K562 (cell line): ENCODE data around the gene SMIM12. TPM values are rescaled to one million over a fixed set of nuclear protein-coding genes. Genes with fewer than 3 reads are reported as not detected.

Experiments
- CAMTA2 ChIP-seq: fragments of 250-450 bp; sonication (Bioruptor Pico); conservative IDR thresholded peaks from 2 replicates; pipeline ENCODE4 v1.5.1; 2022
- CTBP1 ChIP-seq: fragments of 450-650 bp; IDR thresholded peaks from 2 replicates; pipeline ENCODE4 v1.6.1; 2016; ENCODE audit warnings: borderline replicate concordance
- ETV5 ChIP-seq: sonication (generic); formaldehyde crosslinking; IDR thresholded peaks from 2 replicates; pipeline ENCODE4 v1.4.0; 2020; ENCODE audit warnings: low read depth, mild to moderate bottlenecking, missing genetic modification reagents
- HDAC8 ChIP-seq: fragments of 450-650 bp; IDR thresholded peaks from 2 replicates; pipeline ENCODE4 v1.6.1; 2016; ENCODE audit warnings: mild to moderate bottlenecking, missing genetic modification characterization, moderate library complexity, missing compliant biosample characterization
- HNRNPLL ChIP-seq: fragments of 200-400 bp; formaldehyde crosslinking; IDR thresholded peaks from 2 replicates; pipeline ENCODE4 v1.6.1; 2017; ENCODE audit warnings: low read length, low read depth, mild to moderate bottlenecking; ENCODE audit not compliant: poor library complexity, severe bottlenecking
- JUND ChIP-seq, 2 experiments: IDR thresholded peaks; 2 replicates in 1 of 2; 3 replicates in 1 of 2; pipeline ENCODE4 v1.6.1; 2011; ENCODE audit warnings: borderline replicate concordance in 2 of 2, low read depth in 2 of 2, low read length in 2 of 2, improper control_type of control experiment in 1 of 2, missing biosample characterization in 1 of 2, missing genetic modification characterization in 1 of 2, missing genetic modification reagents in 1 of 2
- NCOA1 ChIP-seq: fragments of 450-650 bp; IDR thresholded peaks from 2 replicates; pipeline ENCODE4 v1.6.1; 2016; ENCODE audit warnings: low read depth
- NFXL1 ChIP-seq: fragments of 450-650 bp; formaldehyde crosslinking; IDR thresholded peaks from 2 replicates; pipeline ENCODE4 v1.4.0; 2021; ENCODE audit warnings: mild to moderate bottlenecking
- NONO ChIP-seq, 2 experiments: fragments of 200-400 bp in 1 of 2; fragments of 450-650 bp in 1 of 2; formaldehyde crosslinking in 1 of 2; IDR thresholded peaks; 2 replicates each; pipeline ENCODE4 v1.6.1; 2017; ENCODE audit warnings: low read depth in 2 of 2, mild to moderate bottlenecking in 2 of 2, moderate library complexity in 2 of 2, low read length in 1 of 2
- PHB2 ChIP-seq: fragments of 450-650 bp; IDR thresholded peaks from 2 replicates; pipeline ENCODE4 v1.6.1; 2017; ENCODE audit warnings: low read depth
- POLR2AphosphoS5 ChIP-seq: IDR thresholded peaks from 2 replicates; pipeline ENCODE4 v1.6.1; 2011; ENCODE audit warnings: mild to moderate bottlenecking, low read depth, low read length, moderate library complexity; ENCODE audit not compliant: control insufficient read depth, insufficient read depth
- SIRT6 ChIP-seq: IDR thresholded peaks from one replicate; pipeline ENCODE4 v1.6.1; 2012; ENCODE audit warnings: low read depth, mild to moderate bottlenecking, control low read depth, inconsistent platforms, low read length, moderate library complexity
- SNRNP70 ChIP-seq: fragments of 200-400 bp; formaldehyde crosslinking; optimal IDR thresholded peaks from 2 replicates; pipeline ENCODE3; 2017; ENCODE audit warnings: low read depth, low read length
- TCF3 ChIP-seq: sonication (generic); formaldehyde crosslinking; IDR thresholded peaks from 2 replicates; pipeline ENCODE4 v1.4.0; 2020; ENCODE audit warnings: mild to moderate bottlenecking, missing genetic modification reagents
- ZBTB1 ChIP-seq: sonication (generic); formaldehyde crosslinking; IDR thresholded peaks from 2 replicates; pipeline ENCODE4 v1.8.1; 2023; ENCODE audit warnings: missing genetic modification reagents, low read depth, mild to moderate bottlenecking, borderline replicate concordance
- ZNF507 ChIP-seq: conservative IDR thresholded peaks from 2 replicates; pipeline ENCODE4 v1.6.1; 2017; ENCODE audit warnings: missing genetic modification characterization, missing compliant biosample characterization
- ZNF644 ChIP-seq: fragments of 200-800 bp; sonication (Bioruptor generic); IDR thresholded peaks from 2 replicates; pipeline ENCODE4 v1.6.1; 2016; ENCODE audit warnings: low read depth, missing genetic modification characterization, missing compliant biosample characterization
- polyA plus RNA-seq, 8 experiments: library from polyadenylated mRNA; depleted of rRNA in 4 of 8; stranded (reverse) in 5 of 8; unstranded in 3 of 8; fragments of >200 nt; fragmentation: Nextera tagmentation in 2 of 8; fragmentation: Illumina TruSeq in 1 of 8; extraction: Ambion mirVana in 2 of 8; extraction: Trizol in 1 of 8; gene quantifications; 2 replicates each; pipeline versions ENCODE4 v1.2.1 to v1.2.3, GENCODE V29; 2011 to 2014; ENCODE audit warnings: inconsistent platforms in 1 of 8, missing spikeins in 1 of 8
- total RNA-seq, 7 experiments: library from RNA; depleted of rRNA in 6 of 7; stranded (reverse); fragments of >200 nt in 6 of 7; fragmentation: Illumina TruSeq in 2 of 7; extraction: Trizol in 2 of 7; gene quantifications; 2 replicates each; pipeline versions ENCODE4 v1.2.1 to v1.2.3, GENCODE V29; 2011 to 2021; ENCODE audit warnings: low replicate concordance in 1 of 7
- TF ChIP-seq, protein P1 (sequence below): fragments of 150-350 bp; IDR thresholded peaks from 2 replicates; pipeline ENCODE4 v1.6.1; 2014; ENCODE audit warnings: low read depth, mild to moderate bottlenecking, low read length, borderline replicate concordance
- TF ChIP-seq, protein P2 (sequence below): fragments of 250-450 bp; sonication (Bioruptor Pico); IDR thresholded peaks from 2 replicates; pipeline ENCODE4 v1.4.0; 2020; ENCODE audit warnings: mild to moderate bottlenecking
- TF ChIP-seq, protein P3 (sequence below): fragments of 450-650 bp; IDR thresholded peaks from 2 replicates; pipeline ENCODE4 v1.6.1; 2016
- TF ChIP-seq, protein P4 (sequence below): fragments of 450-650 bp; formaldehyde crosslinking; IDR thresholded peaks from 2 replicates; pipeline ENCODE4 v1.4.0; 2022; ENCODE audit warnings: mild to moderate bottlenecking, moderate library complexity

Gene SMIM12
- total and polyA plus RNA-seq, 9 of the 15 experiments (the other 6 are each of a cell fraction or from before 2014, with no cell fraction given): 51.7 to 112 (median 63.9) TPM

DNA sequence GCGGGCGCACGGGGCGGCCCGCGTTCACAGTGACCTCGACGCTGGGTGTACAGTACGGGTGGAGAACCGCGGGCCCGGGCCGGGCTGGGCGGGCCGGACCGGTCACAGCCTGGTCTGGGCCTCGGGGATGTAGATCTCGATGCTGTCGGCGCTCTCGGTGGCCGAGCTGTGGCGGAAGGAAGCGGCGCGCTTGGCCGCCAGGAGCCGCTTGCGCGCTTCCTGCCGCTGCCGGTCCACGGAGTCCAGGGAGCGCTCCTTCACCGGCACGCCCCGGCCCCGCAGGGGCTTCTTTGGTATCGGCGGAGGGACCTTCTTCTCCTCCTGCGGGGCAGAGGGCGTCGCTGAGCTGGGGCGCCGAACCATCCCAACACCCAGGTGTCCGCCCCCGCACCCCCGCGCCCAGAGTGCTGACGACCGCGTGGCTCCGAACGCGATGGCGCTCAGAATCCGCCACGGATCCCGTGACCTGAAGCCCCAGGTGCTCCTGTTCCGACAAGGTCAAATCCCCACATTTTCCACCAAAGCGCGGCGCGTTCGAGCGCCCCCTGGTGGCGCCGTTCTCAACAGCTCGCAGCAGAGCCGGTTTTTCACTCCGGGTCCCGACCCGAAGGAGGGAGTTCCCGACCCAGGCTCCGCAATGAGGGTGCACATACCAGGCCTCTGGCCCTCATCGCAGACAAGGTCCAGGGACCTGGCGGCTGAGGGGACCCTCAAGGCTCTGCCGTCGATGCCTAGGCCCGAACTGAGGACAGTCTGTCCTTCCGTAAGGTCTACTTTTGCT, 6.6 kb upstream of the SMIM12 start (continued):
- TF ChIP-seq ZBTB1 (CRISPR knock-in tag) (no peak), NFXL1 (CRISPR knock-in tag) (no peak), POLR2AphosphoS5 (no peak), CTBP1 (peak; percentile 85), ZNF507 (tag) (no peak), NONO (IDR thresholded peaks at IDR 0.05; ENCODE audit: low read depth in 2 of 2, low read length in 1 of 2) (no peak), PHB2 (no peak), SNRNP70 (no peak), SIRT6 (no peak), JUND (IDR thresholded peaks at IDR 0.05; ENCODE audit: borderline replicate concordance, low read depth, low read length) (no peak), JUND (tag; IDR thresholded peaks at IDR 0.05; ENCODE audit: borderline replicate concordance, low read depth, low read length) (no peak), TCF3 (CRISPR knock-in tag) (peak; percentile 24; the same call in 1 of the 2 replicates), HNRNPLL (no peak), HDAC8 (tag) (no peak; the same call in 1 of the 2 replicates), ZNF644 (no peak), CAMTA2 (no peak), NCOA1 (no peak), ETV5 (CRISPR knock-in tag) (no peak)
- TF ChIP-seq, protein P1, sequence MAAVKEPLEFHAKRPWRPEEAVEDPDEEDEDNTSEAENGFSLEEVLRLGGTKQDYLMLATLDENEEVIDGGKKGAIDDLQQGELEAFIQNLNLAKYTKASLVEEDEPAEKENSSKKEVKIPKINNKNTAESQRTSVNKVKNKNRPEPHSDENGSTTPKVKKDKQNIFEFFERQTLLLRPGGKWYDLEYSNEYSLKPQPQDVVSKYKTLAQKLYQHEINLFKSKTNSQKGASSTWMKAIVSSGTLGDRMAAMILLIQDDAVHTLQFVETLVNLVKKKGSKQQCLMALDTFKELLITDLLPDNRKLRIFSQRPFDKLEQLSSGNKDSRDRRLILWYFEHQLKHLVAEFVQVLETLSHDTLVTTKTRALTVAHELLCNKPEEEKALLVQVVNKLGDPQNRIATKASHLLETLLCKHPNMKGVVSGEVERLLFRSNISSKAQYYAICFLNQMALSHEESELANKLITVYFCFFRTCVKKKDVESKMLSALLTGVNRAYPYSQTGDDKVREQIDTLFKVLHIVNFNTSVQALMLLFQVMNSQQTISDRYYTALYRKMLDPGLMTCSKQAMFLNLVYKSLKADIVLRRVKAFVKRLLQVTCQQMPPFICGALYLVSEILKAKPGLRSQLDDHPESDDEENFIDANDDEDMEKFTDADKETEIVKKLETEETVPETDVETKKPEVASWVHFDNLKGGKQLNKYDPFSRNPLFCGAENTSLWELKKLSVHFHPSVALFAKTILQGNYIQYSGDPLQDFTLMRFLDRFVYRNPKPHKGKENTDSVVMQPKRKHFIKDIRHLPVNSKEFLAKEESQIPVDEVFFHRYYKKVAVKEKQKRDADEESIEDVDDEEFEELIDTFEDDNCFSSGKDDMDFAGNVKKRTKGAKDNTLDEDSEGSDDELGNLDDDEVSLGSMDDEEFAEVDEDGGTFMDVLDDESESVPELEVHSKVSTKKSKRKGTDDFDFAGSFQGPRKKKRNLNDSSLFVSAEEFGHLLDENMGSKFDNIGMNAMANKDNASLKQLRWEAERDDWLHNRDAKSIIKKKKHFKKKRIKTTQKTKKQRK: no peak
- TF ChIP-seq, protein P2, sequence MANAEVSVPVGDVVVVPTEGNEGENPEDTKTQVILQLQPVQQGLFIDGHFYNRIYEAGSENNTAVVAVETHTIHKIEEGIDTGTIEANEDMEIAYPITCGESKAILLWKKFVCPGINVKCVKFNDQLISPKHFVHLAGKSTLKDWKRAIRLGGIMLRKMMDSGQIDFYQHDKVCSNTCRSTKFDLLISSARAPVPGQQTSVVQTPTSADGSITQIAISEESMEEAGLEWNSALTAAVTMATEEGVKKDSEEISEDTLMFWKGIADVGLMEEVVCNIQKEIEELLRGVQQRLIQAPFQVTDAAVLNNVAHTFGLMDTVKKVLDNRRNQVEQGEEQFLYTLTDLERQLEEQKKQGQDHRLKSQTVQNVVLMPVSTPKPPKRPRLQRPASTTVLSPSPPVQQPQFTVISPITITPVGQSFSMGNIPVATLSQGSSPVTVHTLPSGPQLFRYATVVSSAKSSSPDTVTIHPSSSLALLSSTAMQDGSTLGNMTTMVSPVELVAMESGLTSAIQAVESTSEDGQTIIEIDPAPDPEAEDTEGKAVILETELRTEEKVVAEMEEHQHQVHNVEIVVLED: no peak
- TF ChIP-seq, protein P3, sequence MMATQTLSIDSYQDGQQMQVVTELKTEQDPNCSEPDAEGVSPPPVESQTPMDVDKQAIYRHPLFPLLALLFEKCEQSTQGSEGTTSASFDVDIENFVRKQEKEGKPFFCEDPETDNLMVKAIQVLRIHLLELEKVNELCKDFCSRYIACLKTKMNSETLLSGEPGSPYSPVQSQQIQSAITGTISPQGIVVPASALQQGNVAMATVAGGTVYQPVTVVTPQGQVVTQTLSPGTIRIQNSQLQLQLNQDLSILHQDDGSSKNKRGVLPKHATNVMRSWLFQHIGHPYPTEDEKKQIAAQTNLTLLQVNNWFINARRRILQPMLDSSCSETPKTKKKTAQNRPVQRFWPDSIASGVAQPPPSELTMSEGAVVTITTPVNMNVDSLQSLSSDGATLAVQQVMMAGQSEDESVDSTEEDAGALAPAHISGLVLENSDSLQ: no peak
- TF ChIP-seq, protein P4, sequence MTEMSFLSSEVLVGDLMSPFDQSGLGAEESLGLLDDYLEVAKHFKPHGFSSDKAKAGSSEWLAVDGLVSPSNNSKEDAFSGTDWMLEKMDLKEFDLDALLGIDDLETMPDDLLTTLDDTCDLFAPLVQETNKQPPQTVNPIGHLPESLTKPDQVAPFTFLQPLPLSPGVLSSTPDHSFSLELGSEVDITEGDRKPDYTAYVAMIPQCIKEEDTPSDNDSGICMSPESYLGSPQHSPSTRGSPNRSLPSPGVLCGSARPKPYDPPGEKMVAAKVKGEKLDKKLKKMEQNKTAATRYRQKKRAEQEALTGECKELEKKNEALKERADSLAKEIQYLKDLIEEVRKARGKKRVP (CRISPR knock-in tag): no peak
